Frontal cortex (tissue), 4 donors: ENCODE data around the gene TMEM98. TPM values are rescaled to one million over a fixed set of nuclear protein-coding genes. Genes with fewer than 3 reads are reported as not detected.
"Not testable (repeated sequence)": the region's sequence is repeated elsewhere in the genome, so short reads cannot be mapped to it uniquely, and the experiment has no call there.

ENCODE experiments used
- DNase-seq, 2 donors: peaks; one replicate each; pipeline ENCODE4 v3.0.0; 2012; ENCODE audit warnings: low spot score in 2 of 2
- FAIRE-seq: peaks from 2 replicates; lab custom pipeline; 2012; peaks lifted over from hg19 to GRCh38; lab: Jason Lieb, UNC
- total RNA-seq: library from RNA; depleted of rRNA; stranded (reverse); fragments of >200 nt; gene quantifications from one replicate; pipeline ENCODE4 v1.2.3, GENCODE V29; 2014
- donor health status: control.
- donor health status: control.
- donor health status: control.

TMEM98 gene
- total RNA-seq, 1 donor from 2014 or later, result 37.9 TPM

GRCh38 chr17:32969231-32969630 is 41.3 kb downstream of the TMEM98 start:
- not testable (repeated sequence) for FAIRE-seq

GRCh38 chr17:32970281-32970680 is 42.3 kb downstream of the TMEM98 start:
- FAIRE-seq (no peak), DNase-seq (no peak)

More at GRCh38 chr17:32969231-32969630, 41.3 kb downstream of the TMEM98 start:
- not testable (repeated sequence) for DNase-seq

GRCh38 chr17:32971171-32971570 is 43.2 kb downstream of the TMEM98 start:
- DNase-seq (no peak), FAIRE-seq (no peak)

- DNase-seq, result no peak
- no peak for FAIRE-seq
Measured at GRCh38 chr17:32976131-32976530, 48.2 kb downstream of the TMEM98 start.

- FAIRE-seq (no peak), DNase-seq (no peak)
Measured at GRCh38 chr17:32976605-32977004, 48.7 kb downstream of the TMEM98 start.

GRCh38 chr17:32980230-32980629 is 52.3 kb downstream of the TMEM98 start:
- DNase-seq (no peak), FAIRE-seq (no peak)

GRCh38 chr17:32981611-32982010 is 53.7 kb downstream of the TMEM98 start:
- not testable (repeated sequence) for FAIRE-seq, DNase-seq

- FAIRE-seq, result no peak
- no peak for DNase-seq
Measured at GRCh38 chr17:32985050-32985756, 57.2 kb downstream of the TMEM98 start.

- not testable (repeated sequence) for FAIRE-seq, DNase-seq
Measured at GRCh38 chr17:32987453-32987805, 59.5 kb downstream of the TMEM98 start.

GRCh38 chr17:32987868-32988267 is 59.9 kb downstream of the TMEM98 start:
- FAIRE-seq, DNase-seq: not testable (repeated sequence)

GRCh38 chr17:32988481-32989101 is 60.6 kb downstream of the TMEM98 start:
- no peak for FAIRE-seq
- no peak for DNase-seq

GRCh38 chr17:32992321-32993033 is 64.5 kb downstream of the TMEM98 start:
- peak in 1 of 2 donors; percentile 2 for DNase-seq
- no peak for FAIRE-seq

GRCh38 chr17:32993977-32994376 is 66.0 kb downstream of the TMEM98 start:
- FAIRE-seq (no peak), DNase-seq (peak in 1 of 2 donors; percentile 48)

Other genes with a start within 250 kb of the TMEM98 start
- gene MYO1D, start 51.0 kb upstream of the TMEM98 start, total RNA-seq, result 52.6 TPM
- not detected for gene SPACA3, start 63.7 kb downstream of the TMEM98 start, total RNA-seq